ENCODE measurements around the gene MECR.

- TF ChIP-seq CTCF (conservative IDR thresholded peaks at IDR 0.05) (no peak), ZFX (IDR thresholded peaks at IDR 0.05) (no peak)
Observed at GRCh38 chr1:29186252-29186651, 44.5 kb downstream of the MECR start.

Data from C4-2B (cell line).